HEK293 (cell line): ENCODE results near the gene ZC3HAV1L.

Experiments
- CTCF ChIA-PET: fragments of 350-600 bp; formaldehyde crosslinking; extraction: SDS; loops from one replicate; lab custom pipeline; 2021; ENCODE audit warnings: antibody characterized with exemption; lab: Yijun Ruan, JAX
- POLR2A ChIA-PET: fragments of 300-600 bp; formaldehyde crosslinking; extraction: SDS; loops from one replicate; lab custom pipeline; 2020; ENCODE audit warnings: antibody characterized with exemption, inconsistent platforms; lab: Yijun Ruan, JAX
- H3K27ac ChIP-seq: fragments of 200-500 bp; sonication (Bioruptor generic); 2 replicates; pipeline ENCODE4 v1.5.1; 2014; ENCODE audit warnings: low read depth, low read length, control low read depth, inconsistent platforms; ENCODE audit errors: extremely low read depth
- H3K36me3 ChIP-seq, 2 experiments: fragments of 200-500 bp in 1 of 2; sonication (Bioruptor generic) in 1 of 2; 1 replicate in 1 of 2; 2 replicates in 1 of 2; pipeline ENCODE4 v1.5.1; 2014 to 2017; ENCODE audit warnings: inconsistent platforms in 2 of 2, low read length in 2 of 2; ENCODE audit not compliant: control insufficient read depth in 2 of 2, insufficient read depth in 1 of 2
- H3K4me1 ChIP-seq: fragments of 200-500 bp; sonication (Bioruptor generic); 2 replicates; pipeline ENCODE4 v1.5.1; 2014; ENCODE audit warnings: mild to moderate bottlenecking, low read length, inconsistent platforms; ENCODE audit not compliant: control insufficient read depth, insufficient read depth
- H3K4me3 ChIP-seq: 2 replicates; pipeline ENCODE4 v1.5.1; 2011; ENCODE audit warnings: low read depth, mild to moderate bottlenecking, control low read depth, low read length, moderate library complexity
- H3K9me3 ChIP-seq: fragments of 200-500 bp; sonication (Bioruptor generic); 2 replicates; pipeline ENCODE4 v1.5.1; 2014; ENCODE audit warnings: low read depth, low read length, inconsistent platforms; ENCODE audit not compliant: control insufficient read depth, insufficient read depth
- BCL11A ChIP-seq: fragments of 450-650 bp; formaldehyde crosslinking; IDR thresholded peaks from 2 replicates; pipeline ENCODE4 v1.5.1; 2016; ENCODE audit warnings: low read depth, missing biosample characterization, missing genetic modification characterization
- CTCF ChIP-seq: fragments of 450-650 bp; formaldehyde crosslinking; IDR thresholded peaks from 2 replicates; pipeline ENCODE4 v1.5.1; 2016; ENCODE audit warnings: missing biosample characterization, missing genetic modification characterization
- EGR2 ChIP-seq: fragments of 450-650 bp; formaldehyde crosslinking; IDR thresholded peaks from 2 replicates; pipeline ENCODE4 v1.5.1; 2016; ENCODE audit warnings: low read depth, missing biosample characterization, missing genetic modification characterization
- HOXC10 ChIP-seq: sonication (generic); formaldehyde crosslinking; IDR thresholded peaks from 2 replicates; pipeline ENCODE4 v1.8.1; 2023; ENCODE audit warnings: mild to moderate bottlenecking, missing genetic modification reagents
- INSM2 ChIP-seq: fragments of 450-650 bp; formaldehyde crosslinking; IDR thresholded peaks from 2 replicates; pipeline ENCODE4 v1.5.1; 2016; ENCODE audit warnings: missing biosample characterization, missing genetic modification characterization
- KLF10 ChIP-seq: fragments of 450-650 bp; IDR thresholded peaks from 2 replicates; pipeline ENCODE4 v1.5.1; 2018; ENCODE audit warnings: missing biosample characterization, mild to moderate bottlenecking, missing genetic modification characterization
- KLF17 ChIP-seq: fragments of 450-650 bp; formaldehyde crosslinking; IDR thresholded peaks from 2 replicates; pipeline ENCODE4 v1.5.1; 2016; ENCODE audit warnings: missing biosample characterization, missing genetic modification characterization
- MYNN ChIP-seq: fragments of 450-650 bp; formaldehyde crosslinking; IDR thresholded peaks from 2 replicates; pipeline ENCODE4 v1.5.1; 2016; ENCODE audit warnings: missing biosample characterization, missing genetic modification characterization, borderline replicate concordance
- OVOL3 ChIP-seq: fragments of 450-650 bp; formaldehyde crosslinking; IDR thresholded peaks from 2 replicates; pipeline ENCODE4 v1.5.1; 2016; ENCODE audit warnings: missing biosample characterization, missing genetic modification characterization
- PRDM1 ChIP-seq: fragments of 450-650 bp; formaldehyde crosslinking; IDR thresholded peaks from 2 replicates; pipeline ENCODE4; 2016; ENCODE audit warnings: missing biosample characterization, missing genetic modification characterization
- ZBTB26 ChIP-seq: fragments of 450-650 bp; formaldehyde crosslinking; optimal IDR thresholded peaks from 2 replicates; pipeline ENCODE3; 2016; ENCODE audit warnings: missing biosample characterization, mild to moderate bottlenecking, missing genetic modification characterization
- ZBTB6 ChIP-seq: fragments of 450-650 bp; formaldehyde crosslinking; IDR thresholded peaks from 2 replicates; pipeline ENCODE4 v1.5.1; 2017; ENCODE audit warnings: missing biosample characterization, missing genetic modification characterization
- ZIC2 ChIP-seq: fragments of 450-650 bp; formaldehyde crosslinking; IDR thresholded peaks from 2 replicates; pipeline ENCODE4 v1.5.1; 2016; ENCODE audit warnings: missing biosample characterization, missing genetic modification characterization
- ZNF214 ChIP-seq: fragments of 450-650 bp; formaldehyde crosslinking; IDR thresholded peaks from 2 replicates; pipeline ENCODE4 v1.5.1; 2017; ENCODE audit warnings: missing biosample characterization, mild to moderate bottlenecking, missing genetic modification characterization, borderline replicate concordance
- ZNF248 ChIP-seq: fragments of 450-650 bp; formaldehyde crosslinking; IDR thresholded peaks from 2 replicates; pipeline ENCODE4 v1.5.1; 2017; ENCODE audit warnings: missing biosample characterization, missing genetic modification characterization
- ZNF266 ChIP-seq: fragments of 450-650 bp; formaldehyde crosslinking; IDR thresholded peaks from 2 replicates; pipeline ENCODE4 v1.5.1; 2016; ENCODE audit warnings: missing biosample characterization, missing genetic modification characterization, low read depth
- ZNF350 ChIP-seq: fragments of 450-650 bp; formaldehyde crosslinking; IDR thresholded peaks from 2 replicates; pipeline ENCODE4 v1.5.0; 2017; ENCODE audit warnings: missing biosample characterization, mild to moderate bottlenecking, missing genetic modification characterization
- ZNF394 ChIP-seq: fragments of 450-650 bp; formaldehyde crosslinking; IDR thresholded peaks from 2 replicates; pipeline ENCODE4 v1.5.1; 2016; ENCODE audit warnings: missing biosample characterization, missing genetic modification characterization, mild to moderate bottlenecking, moderate library complexity, borderline replicate concordance
- ZNF473 ChIP-seq: fragments of 450-650 bp; formaldehyde crosslinking; IDR thresholded peaks from 2 replicates; pipeline ENCODE4 v1.5.1; 2017; ENCODE audit warnings: missing biosample characterization, missing genetic modification characterization
- ZNF558 ChIP-seq: fragments of 450-650 bp; formaldehyde crosslinking; IDR thresholded peaks from 2 replicates; pipeline ENCODE4 v1.5.1; 2016; ENCODE audit warnings: missing biosample characterization, missing genetic modification characterization
- ZNF610 ChIP-seq: fragments of 450-650 bp; formaldehyde crosslinking; IDR thresholded peaks from 2 replicates; pipeline ENCODE4 v1.5.1; 2016; ENCODE audit warnings: missing biosample characterization, missing genetic modification characterization, borderline replicate concordance
- ZNF623 ChIP-seq: fragments of 450-650 bp; formaldehyde crosslinking; IDR thresholded peaks from 2 replicates; pipeline ENCODE4 v1.5.1; 2016; ENCODE audit warnings: missing biosample characterization, missing genetic modification characterization
- ZNF629 ChIP-seq: fragments of 450-650 bp; formaldehyde crosslinking; IDR thresholded peaks from 2 replicates; pipeline ENCODE4 v1.5.1; 2017; ENCODE audit warnings: missing biosample characterization, missing genetic modification characterization
- ZNF792 ChIP-seq: fragments of 450-650 bp; formaldehyde crosslinking; IDR thresholded peaks from 2 replicates; pipeline ENCODE4 v1.5.1; 2016; ENCODE audit warnings: missing biosample characterization, missing genetic modification characterization
- ZNF837 ChIP-seq: fragments of 450-650 bp; formaldehyde crosslinking; IDR thresholded peaks from 2 replicates; pipeline ENCODE4 v1.5.1; 2016; ENCODE audit warnings: missing biosample characterization, missing genetic modification characterization
- ZSCAN16 ChIP-seq: fragments of 450-650 bp; formaldehyde crosslinking; IDR thresholded peaks from 2 replicates; pipeline ENCODE4 v1.5.1; 2016; ENCODE audit warnings: missing biosample characterization, missing genetic modification characterization
- ZXDB ChIP-seq: fragments of 450-650 bp; formaldehyde crosslinking; IDR thresholded peaks from 2 replicates; pipeline ENCODE4 v1.5.1; 2016; ENCODE audit warnings: missing biosample characterization, missing genetic modification characterization

The ZC3HAV1L gene

GRCh38 chr7:139032473-139032872 is 3.4 kb downstream of the ZC3HAV1L start (continued):
- TF ChIP-seq ZNF266 (tag by site-specific recombination) (no peak), ZNF248 (no peak), BCL11A (tag by site-specific recombination) (no peak), ZBTB6 (tag by site-specific recombination) (no peak), ZIC2 (no peak), ZXDB (no peak), ZNF623 (tag by site-specific recombination) (no peak), ZNF350 (no peak), ZNF629 (tag by site-specific recombination) (no peak), MYNN (tag by site-specific recombination) (no peak)

GRCh38 chr7:139029353-139029752 is 6.5 kb downstream of the ZC3HAV1L start:
- TF ChIP-seq ZNF394 (tag by site-specific recombination) (no peak), PRDM1 (tag by site-specific recombination) (no peak), ZBTB26 (tag by site-specific recombination) (no peak), ZNF792 (tag by site-specific recombination) (no peak), KLF10 (tag by site-specific recombination) (no peak), CTCF (tag by site-specific recombination) (no peak), ZNF473 (no peak), EGR2 (tag by site-specific recombination) (no peak), HOXC10 (CRISPR knock-in tag) (no peak), ZNF610 (tag by site-specific recombination) (no peak), ZSCAN16 (no peak), KLF17 (tag by site-specific recombination) (no peak), ZNF214 (no peak), ZNF837 (no peak), INSM2 (tag by site-specific recombination) (no peak), ZNF558 (tag by site-specific recombination) (no peak), OVOL3 (no peak)
- Histone ChIP-seq H3K9me3 (no peaks in the 10 kb centered on the region), H3K4me1 (no peaks in the 10 kb centered on the region), H3K4me3 (no peak overlapping the region), H3K36me3 (peaks cover 0 to 25% of the 10 kb centered on the region in 2 experiments; a peak in 1 of 3 replicates), H3K27ac (no peak overlapping the region)
- POLR2A ChIA-PET = no interaction called here
- CTCF ChIA-PET = interaction anchor here (1.1 to 2.0 kb wide), 3 partner anchors 11 to 46 kb away, joined by 3 to 5 read pairs (median 4); no protein-coding TSS in a partner anchor
